ENCODE data around the gene ERICH6.

DNA sequence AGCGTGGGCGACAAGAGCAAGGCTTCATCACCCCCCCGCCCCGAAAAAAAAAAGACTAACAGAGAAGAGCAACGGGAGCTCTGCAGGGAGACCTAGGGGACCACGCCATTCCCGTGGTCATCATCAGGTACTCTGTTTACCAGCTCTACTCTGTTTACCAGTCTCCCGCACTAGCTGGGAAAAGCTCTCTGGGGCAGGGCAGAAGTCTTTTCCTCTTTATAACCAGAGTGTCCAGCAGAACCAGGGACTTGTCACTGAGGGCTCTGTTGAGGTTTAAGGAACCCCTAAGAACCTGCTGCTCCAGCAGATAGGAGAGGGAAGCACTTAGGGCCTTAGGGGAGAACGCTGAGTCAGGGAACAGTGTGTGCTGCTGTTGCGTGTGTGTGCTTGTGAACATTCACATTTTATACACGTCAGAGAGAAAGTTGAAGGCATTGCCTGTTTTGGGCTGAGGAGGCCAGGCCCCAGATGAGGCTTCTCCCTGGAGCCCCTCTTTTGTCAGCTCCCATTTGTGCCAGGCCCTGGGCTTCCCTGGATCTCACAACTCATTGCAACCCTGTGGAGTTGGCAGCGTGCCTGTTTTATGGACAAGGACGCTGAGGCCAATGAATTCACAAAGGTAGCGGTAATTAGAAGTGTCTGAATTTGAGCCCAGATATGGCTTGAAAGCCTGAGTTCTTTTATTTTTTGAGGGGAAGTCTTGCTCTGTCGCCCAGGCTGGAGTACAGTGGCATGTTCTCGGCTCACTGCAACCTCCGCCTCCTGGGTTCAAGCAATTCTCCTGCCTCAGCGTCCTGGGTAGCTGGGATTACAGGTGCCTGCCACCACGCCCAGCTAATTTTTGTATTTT is 24.2 kb upstream of the ERICH6 start:
- no peak for TF ChIP-seq TCF7L2 (IDR thresholded peaks at IDR 0.05; ENCODE audit: low read depth, low read length)
- TF ChIP-seq, protein P1, sequence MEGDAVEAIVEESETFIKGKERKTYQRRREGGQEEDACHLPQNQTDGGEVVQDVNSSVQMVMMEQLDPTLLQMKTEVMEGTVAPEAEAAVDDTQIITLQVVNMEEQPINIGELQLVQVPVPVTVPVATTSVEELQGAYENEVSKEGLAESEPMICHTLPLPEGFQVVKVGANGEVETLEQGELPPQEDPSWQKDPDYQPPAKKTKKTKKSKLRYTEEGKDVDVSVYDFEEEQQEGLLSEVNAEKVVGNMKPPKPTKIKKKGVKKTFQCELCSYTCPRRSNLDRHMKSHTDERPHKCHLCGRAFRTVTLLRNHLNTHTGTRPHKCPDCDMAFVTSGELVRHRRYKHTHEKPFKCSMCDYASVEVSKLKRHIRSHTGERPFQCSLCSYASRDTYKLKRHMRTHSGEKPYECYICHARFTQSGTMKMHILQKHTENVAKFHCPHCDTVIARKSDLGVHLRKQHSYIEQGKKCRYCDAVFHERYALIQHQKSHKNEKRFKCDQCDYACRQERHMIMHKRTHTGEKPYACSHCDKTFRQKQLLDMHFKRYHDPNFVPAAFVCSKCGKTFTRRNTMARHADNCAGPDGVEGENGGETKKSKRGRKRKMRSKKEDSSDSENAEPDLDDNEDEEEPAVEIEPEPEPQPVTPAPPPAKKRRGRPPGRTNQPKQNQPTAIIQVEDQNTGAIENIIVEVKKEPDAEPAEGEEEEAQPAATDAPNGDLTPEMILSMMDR (IDR thresholded peaks at IDR 0.05): no peak
- TF ChIP-seq, protein P2, sequence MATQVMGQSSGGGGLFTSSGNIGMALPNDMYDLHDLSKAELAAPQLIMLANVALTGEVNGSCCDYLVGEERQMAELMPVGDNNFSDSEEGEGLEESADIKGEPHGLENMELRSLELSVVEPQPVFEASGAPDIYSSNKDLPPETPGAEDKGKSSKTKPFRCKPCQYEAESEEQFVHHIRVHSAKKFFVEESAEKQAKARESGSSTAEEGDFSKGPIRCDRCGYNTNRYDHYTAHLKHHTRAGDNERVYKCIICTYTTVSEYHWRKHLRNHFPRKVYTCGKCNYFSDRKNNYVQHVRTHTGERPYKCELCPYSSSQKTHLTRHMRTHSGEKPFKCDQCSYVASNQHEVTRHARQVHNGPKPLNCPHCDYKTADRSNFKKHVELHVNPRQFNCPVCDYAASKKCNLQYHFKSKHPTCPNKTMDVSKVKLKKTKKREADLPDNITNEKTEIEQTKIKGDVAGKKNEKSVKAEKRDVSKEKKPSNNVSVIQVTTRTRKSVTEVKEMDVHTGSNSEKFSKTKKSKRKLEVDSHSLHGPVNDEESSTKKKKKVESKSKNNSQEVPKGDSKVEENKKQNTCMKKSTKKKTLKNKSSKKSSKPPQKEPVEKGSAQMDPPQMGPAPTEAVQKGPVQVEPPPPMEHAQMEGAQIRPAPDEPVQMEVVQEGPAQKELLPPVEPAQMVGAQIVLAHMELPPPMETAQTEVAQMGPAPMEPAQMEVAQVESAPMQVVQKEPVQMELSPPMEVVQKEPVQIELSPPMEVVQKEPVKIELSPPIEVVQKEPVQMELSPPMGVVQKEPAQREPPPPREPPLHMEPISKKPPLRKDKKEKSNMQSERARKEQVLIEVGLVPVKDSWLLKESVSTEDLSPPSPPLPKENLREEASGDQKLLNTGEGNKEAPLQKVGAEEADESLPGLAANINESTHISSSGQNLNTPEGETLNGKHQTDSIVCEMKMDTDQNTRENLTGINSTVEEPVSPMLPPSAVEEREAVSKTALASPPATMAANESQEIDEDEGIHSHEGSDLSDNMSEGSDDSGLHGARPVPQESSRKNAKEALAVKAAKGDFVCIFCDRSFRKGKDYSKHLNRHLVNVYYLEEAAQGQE (IDR thresholded peaks at IDR 0.05; ENCODE audit: insufficient read depth in 1 of 2, low read depth in 2 of 2, low read length in 1 of 2): no peak
- TF ChIP-seq POLR2AphosphoS5 (IDR thresholded peaks at IDR 0.05; ENCODE audit: low read depth, low read length): no peak
